NK-92 treated with Interleukin-12 subunit alpha and Interleukin-12 subunit beta, amount 100 ng/mL, for 24 hours (cell line): Measurements from ENCODE around the gene KRTAP20-3.

Experiments used
- DNase-seq: peaks from one replicate; lab custom pipeline; 2025; lab: John Stamatoyannopoulos, UW

The KRTAP20-3 gene

GRCh38 chr21:30684506-30684905 is 41.8 kb downstream of the KRTAP20-3 start:
- DNase-seq: no peak

- DNase-seq: no peak
These were observed 47.2 kb downstream of the KRTAP20-3 start for GRCh38 chr21:30689822-30690221.
